Tongue (tissue), 3 donors: Measurements from ENCODE around the gene WNT1. TPM values are rescaled to one million over a fixed set of nuclear protein-coding genes. Genes with fewer than 3 reads are reported as not detected.

Experiments
- DNase-seq: peaks from one replicate; pipeline ENCODE4 v3.0.0-alpha.2; 2015
- small RNA-seq: library from RNA; depleted of rRNA; stranded (forward); fragments of <200 nt; gene quantifications from one replicate; pipeline ENCODE3, GENCODE V24; 2014; ENCODE audit warnings: low replicate concordance
- total RNA-seq: library from RNA; depleted of rRNA; stranded (reverse); fragments of >200 nt; gene quantifications from one replicate; pipeline ENCODE4 v1.2.3, GENCODE V29; 2014

Gene WNT1
- total RNA-seq, 1 donor from 2014 or later, result not detected

GRCh38 chr12:49028666-49029275 lies 50.6 kb downstream of the WNT1 start:
- DNase-seq, result no peak

GRCh38 chr12:49030119-49030518 lies 52.0 kb downstream of the WNT1 start:
- DNase-seq, result no peak

GRCh38 chr12:49030714-49031572 lies 52.8 kb downstream of the WNT1 start:
- DNase-seq, result no peak

- peak; percentile 93 for DNase-seq
Measured at GRCh38 chr12:49031573-49032161, 53.5 kb downstream of the WNT1 start.

Small RNA genes within 50 kb of the gene (small RNA-seq; reads per million reads assigned to genes)
- gene RNU6-940P, result not detected

Other genes with a start within 250 kb of the WNT1 start
- 45.7 TPM for gene ADCY6, start 189.2 kb upstream of the WNT1 start, total RNA-seq
- 9.6 TPM for gene CACNB3, start 159.8 kb upstream of the WNT1 start, total RNA-seq
- 87.7 TPM for gene DDX23, start 126.2 kb upstream of the WNT1 start, total RNA-seq
- gene RND1, start 112.5 kb upstream of the WNT1 start, total RNA-seq, result 2.9 TPM
- 8.3 TPM for gene FKBP11, start 52.8 kb upstream of the WNT1 start, total RNA-seq
- gene ARF3, start 20.8 kb upstream of the WNT1 start, total RNA-seq, result 28.9 TPM
- gene WNT10B, start 6.6 kb upstream of the WNT1 start, total RNA-seq, result 0.21 TPM
- gene DDN, start 21.1 kb downstream of the WNT1 start, total RNA-seq, result 2.4 TPM
- gene PRKAG1, start 40.5 kb downstream of the WNT1 start, total RNA-seq, result 31.8 TPM
- gene KMT2D, start 82.5 kb downstream of the WNT1 start, total RNA-seq, result 42.5 TPM
- 0.31 TPM for gene RHEBL1, start 91.7 kb downstream of the WNT1 start, total RNA-seq
- gene DHH, start 116.5 kb downstream of the WNT1 start, total RNA-seq, result 9.0 TPM
- gene LMBR1L, start 132.5 kb downstream of the WNT1 start, total RNA-seq, result 39.8 TPM
- gene TUBA1B, start 153.1 kb downstream of the WNT1 start, total RNA-seq, result 509 TPM
- 491 TPM for gene TUBA1A, start 210.8 kb downstream of the WNT1 start, total RNA-seq